Measurements from ENCODE around the gene ZBTB16.

GRCh38 chr11:114225661-114226060 is 166.2 kb downstream of the ZBTB16 start:
- TF ChIP-seq, protein P1, sequence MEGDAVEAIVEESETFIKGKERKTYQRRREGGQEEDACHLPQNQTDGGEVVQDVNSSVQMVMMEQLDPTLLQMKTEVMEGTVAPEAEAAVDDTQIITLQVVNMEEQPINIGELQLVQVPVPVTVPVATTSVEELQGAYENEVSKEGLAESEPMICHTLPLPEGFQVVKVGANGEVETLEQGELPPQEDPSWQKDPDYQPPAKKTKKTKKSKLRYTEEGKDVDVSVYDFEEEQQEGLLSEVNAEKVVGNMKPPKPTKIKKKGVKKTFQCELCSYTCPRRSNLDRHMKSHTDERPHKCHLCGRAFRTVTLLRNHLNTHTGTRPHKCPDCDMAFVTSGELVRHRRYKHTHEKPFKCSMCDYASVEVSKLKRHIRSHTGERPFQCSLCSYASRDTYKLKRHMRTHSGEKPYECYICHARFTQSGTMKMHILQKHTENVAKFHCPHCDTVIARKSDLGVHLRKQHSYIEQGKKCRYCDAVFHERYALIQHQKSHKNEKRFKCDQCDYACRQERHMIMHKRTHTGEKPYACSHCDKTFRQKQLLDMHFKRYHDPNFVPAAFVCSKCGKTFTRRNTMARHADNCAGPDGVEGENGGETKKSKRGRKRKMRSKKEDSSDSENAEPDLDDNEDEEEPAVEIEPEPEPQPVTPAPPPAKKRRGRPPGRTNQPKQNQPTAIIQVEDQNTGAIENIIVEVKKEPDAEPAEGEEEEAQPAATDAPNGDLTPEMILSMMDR (conservative IDR thresholded peaks at IDR 0.05; ENCODE audit: low read depth in 2 of 2) = no peak
- TF ChIP-seq NANOG (IDR thresholded peaks at IDR 0.05; ENCODE audit: borderline replicate concordance) (no peak), EZH2 (IDR thresholded peaks at IDR 0.05; ENCODE audit: low read depth, unreplicated experiment) (no peak), POLR2AphosphoS5 (IDR thresholded peaks at IDR 0.05; ENCODE audit: low read depth) (no peak), JUNB (IDR thresholded peaks at IDR 0.05; ENCODE audit: unreplicated experiment) (no peak), EZH2phosphoT487 (IDR thresholded peaks at IDR 0.05; ENCODE audit: unreplicated experiment) (no peak), REST (IDR thresholded peaks at IDR 0.05; ENCODE audit: unreplicated experiment) (no peak), CREB1 (CRISPR knock-in tag; IDR thresholded peaks at IDR 0.05; ENCODE audit: low read depth) (no peak)
- TF ChIP-seq, protein P2, sequence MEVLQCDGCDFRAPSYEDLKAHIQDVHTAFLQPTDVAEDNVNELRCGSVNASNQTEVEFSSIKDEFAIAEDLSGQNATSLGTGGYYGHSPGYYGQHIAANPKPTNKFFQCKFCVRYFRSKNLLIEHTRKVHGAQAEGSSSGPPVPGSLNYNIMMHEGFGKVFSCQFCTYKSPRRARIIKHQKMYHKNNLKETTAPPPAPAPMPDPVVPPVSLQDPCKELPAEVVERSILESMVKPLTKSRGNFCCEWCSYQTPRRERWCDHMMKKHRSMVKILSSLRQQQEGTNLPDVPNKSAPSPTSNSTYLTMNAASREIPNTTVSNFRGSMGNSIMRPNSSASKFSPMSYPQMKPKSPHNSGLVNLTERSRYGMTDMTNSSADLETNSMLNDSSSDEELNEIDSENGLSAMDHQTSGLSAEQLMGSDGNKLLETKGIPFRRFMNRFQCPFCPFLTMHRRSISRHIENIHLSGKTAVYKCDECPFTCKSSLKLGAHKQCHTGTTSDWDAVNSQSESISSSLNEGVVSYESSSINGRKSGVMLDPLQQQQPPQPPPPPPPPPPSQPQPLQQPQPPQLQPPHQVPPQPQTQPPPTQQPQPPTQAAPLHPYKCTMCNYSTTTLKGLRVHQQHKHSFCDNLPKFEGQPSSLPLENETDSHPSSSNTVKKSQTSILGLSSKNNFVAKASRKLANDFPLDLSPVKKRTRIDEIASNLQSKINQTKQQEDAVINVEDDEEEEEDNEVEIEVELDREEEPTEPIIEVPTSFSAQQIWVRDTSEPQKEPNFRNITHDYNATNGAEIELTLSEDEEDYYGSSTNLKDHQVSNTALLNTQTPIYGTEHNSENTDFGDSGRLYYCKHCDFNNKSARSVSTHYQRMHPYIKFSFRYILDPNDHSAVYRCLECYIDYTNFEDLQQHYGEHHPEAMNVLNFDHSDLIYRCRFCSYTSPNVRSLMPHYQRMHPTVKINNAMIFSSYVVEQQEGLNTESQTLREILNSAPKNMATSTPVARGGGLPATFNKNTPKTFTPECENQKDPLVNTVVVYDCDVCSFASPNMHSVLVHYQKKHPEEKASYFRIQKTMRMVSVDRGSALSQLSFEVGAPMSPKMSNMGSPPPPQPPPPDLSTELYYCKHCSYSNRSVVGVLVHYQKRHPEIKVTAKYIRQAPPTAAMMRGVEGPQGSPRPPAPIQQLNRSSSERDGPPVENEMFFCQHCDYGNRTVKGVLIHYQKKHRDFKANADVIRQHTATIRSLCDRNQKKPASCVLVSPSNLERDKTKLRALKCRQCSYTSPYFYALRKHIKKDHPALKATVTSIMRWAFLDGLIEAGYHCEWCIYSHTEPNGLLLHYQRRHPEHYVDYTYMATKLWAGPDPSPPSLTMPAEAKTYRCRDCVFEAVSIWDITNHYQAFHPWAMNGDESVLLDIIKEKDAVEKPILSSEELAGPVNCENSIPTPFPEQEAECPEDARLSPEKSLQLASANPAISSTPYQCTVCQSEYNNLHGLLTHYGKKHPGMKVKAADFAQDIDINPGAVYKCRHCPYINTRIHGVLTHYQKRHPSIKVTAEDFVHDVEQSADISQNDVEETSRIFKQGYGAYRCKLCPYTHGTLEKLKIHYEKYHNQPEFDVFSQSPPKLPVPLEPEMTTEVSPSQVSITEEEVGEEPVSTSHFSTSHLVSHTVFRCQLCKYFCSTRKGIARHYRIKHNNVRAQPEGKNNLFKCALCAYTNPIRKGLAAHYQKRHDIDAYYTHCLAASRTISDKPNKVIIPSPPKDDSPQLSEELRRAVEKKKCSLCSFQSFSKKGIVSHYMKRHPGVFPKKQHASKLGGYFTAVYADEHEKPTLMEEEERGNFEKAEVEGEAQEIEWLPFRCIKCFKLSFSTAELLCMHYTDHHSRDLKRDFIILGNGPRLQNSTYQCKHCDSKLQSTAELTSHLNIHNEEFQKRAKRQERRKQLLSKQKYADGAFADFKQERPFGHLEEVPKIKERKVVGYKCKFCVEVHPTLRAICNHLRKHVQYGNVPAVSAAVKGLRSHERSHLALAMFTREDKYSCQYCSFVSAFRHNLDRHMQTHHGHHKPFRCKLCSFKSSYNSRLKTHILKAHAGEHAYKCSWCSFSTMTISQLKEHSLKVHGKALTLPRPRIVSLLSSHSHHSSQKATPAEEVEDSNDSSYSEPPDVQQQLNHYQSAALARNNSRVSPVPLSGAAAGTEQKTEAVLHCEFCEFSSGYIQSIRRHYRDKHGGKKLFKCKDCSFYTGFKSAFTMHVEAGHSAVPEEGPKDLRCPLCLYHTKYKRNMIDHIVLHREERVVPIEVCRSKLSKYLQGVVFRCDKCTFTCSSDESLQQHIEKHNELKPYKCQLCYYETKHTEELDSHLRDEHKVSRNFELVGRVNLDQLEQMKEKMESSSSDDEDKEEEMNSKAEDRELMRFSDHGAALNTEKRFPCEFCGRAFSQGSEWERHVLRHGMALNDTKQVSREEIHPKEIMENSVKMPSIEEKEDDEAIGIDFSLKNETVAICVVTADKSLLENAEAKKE (CRISPR knock-in tag; IDR thresholded peaks at IDR 0.05) = no peak

Measured in GM23338 (cell line).